ENCODE results near the gene GSTT2. TPM values are rescaled to one million over a fixed set of nuclear protein-coding genes. Genes with fewer than 3 reads are reported as not detected.
"Not testable (repeated sequence)": the region's sequence is repeated elsewhere in the genome, so short reads cannot be mapped to it uniquely, and the experiment has no call there.

Gene GSTT2
- total and polyA plus RNA-seq, 10 of the 15 experiments (the other 5 are each of a cell fraction or from before 2014, with no cell fraction given) = not detected

DNA sequence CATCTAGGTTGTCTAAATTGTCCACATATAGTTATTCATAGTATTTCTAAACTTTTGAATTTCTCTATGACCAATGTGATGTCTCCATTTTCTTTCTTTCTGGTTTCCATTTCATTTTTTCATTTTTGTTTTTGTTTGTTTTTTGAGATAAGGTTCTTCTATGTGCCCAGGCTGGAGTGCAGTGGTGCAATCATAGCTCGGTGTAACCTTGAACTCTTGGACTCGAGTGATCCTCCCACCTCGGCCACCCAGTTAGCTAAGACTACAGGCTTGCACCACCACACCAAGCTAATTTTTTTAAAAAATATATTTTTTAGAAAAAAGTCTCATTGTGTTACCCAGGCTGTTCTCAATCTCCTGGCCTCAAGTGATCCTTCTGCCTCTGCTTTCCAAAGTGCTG is 17.2 kb downstream of the GSTT2 start:
- no peak overlapping the region for H3K4me2 ChIP-seq (ENCODE audit: control insufficient read depth, insufficient read depth)
- no peaks in the 10 kb centered on the region for H3K79me2 ChIP-seq (ENCODE audit: control insufficient read depth, insufficient read depth, low read length)
- DNase-seq (ENCODE audit: low read depth, low spot score) (no peak), ATAC-seq (no peak), FAIRE-seq (no peak)
- CTCF ChIA-PET = no interaction called here
- no peak overlapping the region for H3K9ac ChIP-seq (ENCODE audit: control insufficient read depth, insufficient read depth, low read length)
- no TSS peak for BruUV-seq (replicated peaks)
- H2AFZ ChIP-seq (ENCODE audit: control insufficient read depth, low read depth, low read length) = no peak overlapping the region
- WGBS (ENCODE audit: insufficient coverage, insufficient replicate concordance, low lambda C conversion rate, missing lambda C conversion rate) = 88% methylated on average over 3 of the region's 3 CpGs
- H3K4me3 ChIP-seq = no peak overlapping the region
- in situ Hi-C loops (cut with MboI) = no loop called here
- no peak overlapping the region for H3K27ac ChIP-seq (ENCODE audit: control insufficient read depth, insufficient read depth)
- intact Hi-C loops (cut with micrococcal nuclease; ENCODE audit: unreplicated experiment) = no loop called here
- RAD21 ChIA-PET (ENCODE audit: unreplicated experiment) = no interaction called here
- H3K4me1 ChIP-seq (ENCODE audit: control insufficient read depth, insufficient read depth, low read length) = no peaks in the 10 kb centered on the region
- POLR2A ChIA-PET = no interaction called here
- H3K9me3 ChIP-seq (replicated peaks; ENCODE audit: control insufficient read depth, insufficient read depth, low read length) = no peaks in the 10 kb centered on the region
- TF ChIP-seq MTA3 (IDR thresholded peaks at IDR 0.05; ENCODE audit: borderline replicate concordance, low read length) (no peak), KAT2A (conservative IDR thresholded peaks at IDR 0.05; ENCODE audit: control insufficient read depth, low read depth, low read length) (no peak), MYB (IDR thresholded peaks at IDR 0.05; ENCODE audit: borderline replicate concordance, low read depth, low read length) (no peak), EED (IDR thresholded peaks at IDR 0.05; ENCODE audit: low read depth) (no peak), NBN (IDR thresholded peaks at IDR 0.05) (no peak)
- TF ChIP-seq, protein P1, sequence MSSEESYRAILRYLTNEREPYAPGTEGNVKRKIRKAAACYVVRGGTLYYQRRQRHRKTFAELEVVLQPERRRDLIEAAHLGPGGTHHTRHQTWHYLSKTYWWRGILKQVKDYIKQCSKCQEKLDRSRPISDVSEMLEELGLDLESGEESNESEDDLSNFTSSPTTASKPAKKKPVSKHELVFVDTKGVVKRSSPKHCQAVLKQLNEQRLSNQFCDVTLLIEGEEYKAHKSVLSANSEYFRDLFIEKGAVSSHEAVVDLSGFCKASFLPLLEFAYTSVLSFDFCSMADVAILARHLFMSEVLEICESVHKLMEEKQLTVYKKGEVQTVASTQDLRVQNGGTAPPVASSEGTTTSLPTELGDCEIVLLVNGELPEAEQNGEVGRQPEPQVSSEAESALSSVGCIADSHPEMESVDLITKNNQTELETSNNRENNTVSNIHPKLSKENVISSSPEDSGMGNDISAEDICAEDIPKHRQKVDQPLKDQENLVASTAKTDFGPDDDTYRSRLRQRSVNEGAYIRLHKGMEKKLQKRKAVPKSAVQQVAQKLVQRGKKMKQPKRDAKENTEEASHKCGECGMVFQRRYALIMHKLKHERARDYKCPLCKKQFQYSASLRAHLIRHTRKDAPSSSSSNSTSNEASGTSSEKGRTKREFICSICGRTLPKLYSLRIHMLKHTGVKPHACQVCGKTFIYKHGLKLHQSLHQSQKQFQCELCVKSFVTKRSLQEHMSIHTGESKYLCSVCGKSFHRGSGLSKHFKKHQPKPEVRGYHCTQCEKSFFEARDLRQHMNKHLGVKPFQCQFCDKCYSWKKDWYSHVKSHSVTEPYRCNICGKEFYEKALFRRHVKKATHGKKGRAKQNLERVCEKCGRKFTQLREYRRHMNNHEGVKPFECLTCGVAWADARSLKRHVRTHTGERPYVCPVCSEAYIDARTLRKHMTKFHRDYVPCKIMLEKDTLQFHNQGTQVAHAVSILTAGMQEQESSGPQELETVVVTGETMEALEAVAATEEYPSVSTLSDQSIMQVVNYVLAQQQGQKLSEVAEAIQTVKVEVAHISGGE (CRISPR knock-in tag; IDR thresholded peaks at IDR 0.05) = no peak
- H3K27me3 ChIP-seq (replicated peaks in 1 of 2; ENCODE audit: control insufficient read depth in 2 of 2, insufficient read depth in 2 of 2, low read length in 1 of 2) = no peaks in the 10 kb centered on the region
- SMC1A ChIA-PET (ENCODE audit: uncharacterized antibody, unreplicated experiment) = no interaction called here
- no peaks in the 10 kb centered on the region for H3K36me3 ChIP-seq (ENCODE audit: control insufficient read depth in 2 of 2, insufficient read depth in 2 of 2, low read length in 1 of 2)
- H4K20me1 ChIP-seq (ENCODE audit: control insufficient read depth, insufficient read depth) = no peaks in the 10 kb centered on the region

GRCh38 chr22:23999779-24000178 is 19.8 kb downstream of the GSTT2 start:
- RAD21 ChIA-PET (ENCODE audit: unreplicated experiment); H2AFZ ChIP-seq (ENCODE audit: control insufficient read depth, low read depth, low read length); ATAC-seq; BruUV-seq (replicated peaks); SMC1A ChIA-PET (ENCODE audit: uncharacterized antibody, unreplicated experiment); H3K9ac ChIP-seq (ENCODE audit: control insufficient read depth, insufficient read depth, low read length); H3K4me2 ChIP-seq (ENCODE audit: control insufficient read depth, insufficient read depth); H3K4me3 ChIP-seq; DNase-seq (ENCODE audit: low read depth, low spot score); FAIRE-seq; H3K4me1 ChIP-seq (ENCODE audit: control insufficient read depth, insufficient read depth, low read length); H3K27ac ChIP-seq (ENCODE audit: control insufficient read depth, insufficient read depth); H4K20me1 ChIP-seq (ENCODE audit: control insufficient read depth, insufficient read depth); POLR2A ChIA-PET; H3K36me3 ChIP-seq (ENCODE audit: control insufficient read depth in 2 of 2, insufficient read depth in 2 of 2, low read length in 1 of 2); in situ Hi-C loops (cut with MboI); H3K27me3 ChIP-seq (replicated peaks in 1 of 2; ENCODE audit: control insufficient read depth in 2 of 2, insufficient read depth in 2 of 2, low read length in 1 of 2); H3K79me2 ChIP-seq (ENCODE audit: control insufficient read depth, insufficient read depth, low read length); CTCF ChIA-PET; H3K9me3 ChIP-seq (replicated peaks; ENCODE audit: control insufficient read depth, insufficient read depth, low read length): not testable (repeated sequence)
- intact Hi-C loops (cut with micrococcal nuclease; ENCODE audit: unreplicated experiment) = loop anchor here (10.0 kb wide), 1 partner anchor 55 kb away; no protein-coding TSS in a partner anchor
- 23% methylated on average over 7 of the region's 7 CpGs for WGBS (ENCODE audit: insufficient coverage, insufficient replicate concordance, low lambda C conversion rate, missing lambda C conversion rate)
